ENCODE data around the gene CCDC87.
"Not testable (repeated sequence)": the region's sequence is repeated elsewhere in the genome, so short reads cannot be mapped to it uniquely, and the experiment has no call there.

The CCDC87 gene

DNA sequence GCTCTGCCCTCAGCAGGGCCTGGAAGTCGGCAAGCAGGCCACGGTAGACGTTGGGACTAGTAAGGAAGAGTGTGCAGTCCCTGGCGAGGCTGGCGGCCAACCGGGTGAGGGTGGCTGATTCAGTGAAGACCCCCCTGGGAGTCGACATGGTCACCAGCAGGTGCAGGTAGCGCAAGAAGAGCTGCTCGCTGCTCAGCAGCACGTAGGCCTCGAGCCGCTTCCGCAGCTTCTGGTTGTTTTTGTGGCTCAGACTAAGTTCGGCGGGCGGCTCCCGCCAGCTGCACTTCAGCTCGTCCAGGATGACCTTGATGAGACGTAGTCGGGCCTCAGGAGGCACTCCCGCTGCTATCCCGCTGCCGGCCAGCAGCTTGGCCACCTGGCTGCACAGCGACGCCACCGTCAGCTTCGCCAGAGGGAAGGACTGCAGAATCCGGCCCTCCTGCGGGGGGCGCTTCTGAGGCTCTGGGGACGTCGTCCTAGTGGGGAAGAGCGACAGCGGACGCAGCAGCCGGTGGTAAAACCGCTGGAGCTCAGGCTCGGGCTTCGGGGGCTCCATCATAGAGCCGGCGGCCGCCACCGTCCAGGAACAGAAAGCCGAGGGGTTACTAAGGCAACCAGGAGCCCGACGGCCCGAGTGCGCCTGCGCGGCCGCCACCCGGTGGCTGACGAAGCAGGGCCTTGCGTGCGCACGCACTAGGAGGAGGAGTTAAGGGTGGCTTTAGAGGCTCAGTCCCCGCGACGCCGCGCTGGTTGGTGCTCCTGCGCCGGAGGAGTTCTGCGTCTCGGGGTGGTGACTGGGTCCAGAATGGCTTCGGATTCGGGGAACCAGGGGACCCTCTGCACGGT, at the start of gene CCDC87, which contains the start of gene CCS:
Gene CCDC87, minus strand, starts transcription at position 607 of the 846 bp plus-strand sequence. Its CDS starts 48 bp downstream, at position 559.
Gene CCS, plus strand, starts transcription at position 729 of the 846 bp plus-strand sequence. Its CDS starts 77 bp downstream, at position 806.
- DNase-seq: peak; percentile 56 to 87

- DNase-seq: no peak
Observed at GRCh38 chr11:66641834-66642233, 49.0 kb upstream of the CCDC87 start.

DNA sequence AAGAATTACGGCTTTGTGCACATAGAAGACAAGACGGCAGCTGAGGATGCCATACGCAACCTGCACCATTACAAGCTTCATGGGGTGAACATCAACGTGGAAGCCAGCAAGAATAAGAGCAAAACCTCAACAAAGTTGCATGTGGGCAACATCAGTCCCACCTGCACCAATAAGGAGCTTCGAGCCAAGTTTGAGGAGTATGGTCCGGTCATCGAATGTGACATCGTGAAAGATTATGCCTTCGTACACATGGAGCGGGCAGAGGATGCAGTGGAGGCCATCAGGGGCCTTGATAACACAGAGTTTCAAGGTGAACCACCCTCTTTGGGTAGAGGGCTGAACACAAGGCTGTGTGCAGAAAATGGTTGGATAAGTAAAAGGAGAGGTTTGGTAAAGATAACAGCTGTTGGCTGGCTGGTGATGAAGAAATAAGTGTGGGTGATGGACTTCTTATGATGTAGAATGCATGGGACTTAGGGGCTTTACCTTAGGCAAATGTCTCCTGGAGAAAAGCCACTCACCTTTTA, 47.0 kb upstream of the CCDC87 start:
- not testable (repeated sequence) for DNase-seq

- no peak for DNase-seq
Observed at GRCh38 chr11:66639066-66639813, 46.4 kb upstream of the CCDC87 start.

- peak; percentile 96 to 98 for DNase-seq
Observed at GRCh38 chr11:66638177-66639065, 45.6 kb upstream of the CCDC87 start, which contains the start of gene RBM4. RBM4 (plus strand) TSS chr11:66638703; CDS start chr11:66639712, 1,009 bp downstream.

DNA sequence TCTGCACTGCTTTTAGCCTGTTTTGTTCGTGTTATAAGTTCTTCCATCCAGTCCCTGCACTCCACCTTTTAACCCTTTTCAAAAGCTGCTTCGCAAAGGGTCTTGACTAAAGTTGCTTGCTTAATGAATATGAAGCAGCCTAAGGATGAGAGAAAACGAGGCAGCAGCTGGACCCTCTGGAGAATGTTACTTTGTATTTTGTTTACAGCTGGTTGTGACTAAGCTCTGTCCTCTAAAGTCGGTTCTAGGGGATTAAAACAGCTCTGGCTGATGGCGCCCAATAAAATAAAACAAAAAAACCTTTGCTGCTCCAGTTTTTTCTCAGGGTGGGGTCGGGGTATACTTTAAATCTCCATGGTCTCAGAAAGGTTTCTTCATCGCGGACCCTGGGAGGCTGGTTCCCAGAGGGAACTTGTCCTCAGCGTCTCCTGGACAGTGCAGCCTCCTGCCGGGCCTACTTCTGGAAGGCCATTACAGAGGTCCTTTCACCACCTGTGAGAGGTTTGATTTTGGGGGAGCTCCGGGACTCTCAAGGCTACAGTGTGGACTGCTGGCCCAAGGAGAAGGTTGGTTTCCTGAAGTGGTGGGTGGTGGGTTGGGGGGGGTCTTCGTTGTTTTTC, 44.8 kb upstream of the CCDC87 start:
- no peak for DNase-seq

- no peak for DNase-seq
Observed at GRCh38 chr11:66636411-66636810, 43.5 kb upstream of the CCDC87 start.

- no peak for DNase-seq
Observed at GRCh38 chr11:66632952-66633351, 40.1 kb upstream of the CCDC87 start.

DNA sequence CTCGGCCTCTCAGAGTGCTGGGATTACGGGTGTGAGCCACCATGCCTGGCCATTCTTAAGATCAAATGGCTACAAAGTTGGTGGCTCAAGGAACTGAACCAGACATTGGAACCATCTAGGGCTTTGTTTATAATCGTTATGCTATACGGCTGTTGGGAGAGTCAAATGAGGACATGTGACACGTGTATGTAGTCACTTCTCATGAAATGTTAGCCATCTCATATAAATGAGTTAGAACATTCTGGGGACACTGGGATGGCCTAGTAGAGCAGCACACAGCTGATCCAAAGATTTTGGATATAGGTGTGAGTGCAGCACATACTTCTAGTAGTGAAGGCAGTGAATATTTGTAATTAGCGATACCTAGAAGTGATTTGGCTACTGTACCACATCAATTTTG, 39.0 kb upstream of the CCDC87 start:
- DNase-seq: no peak

GRCh38 chr11:66629356-66629755, 36.5 kb upstream of the CCDC87 start:
- no peak for DNase-seq

DNA sequence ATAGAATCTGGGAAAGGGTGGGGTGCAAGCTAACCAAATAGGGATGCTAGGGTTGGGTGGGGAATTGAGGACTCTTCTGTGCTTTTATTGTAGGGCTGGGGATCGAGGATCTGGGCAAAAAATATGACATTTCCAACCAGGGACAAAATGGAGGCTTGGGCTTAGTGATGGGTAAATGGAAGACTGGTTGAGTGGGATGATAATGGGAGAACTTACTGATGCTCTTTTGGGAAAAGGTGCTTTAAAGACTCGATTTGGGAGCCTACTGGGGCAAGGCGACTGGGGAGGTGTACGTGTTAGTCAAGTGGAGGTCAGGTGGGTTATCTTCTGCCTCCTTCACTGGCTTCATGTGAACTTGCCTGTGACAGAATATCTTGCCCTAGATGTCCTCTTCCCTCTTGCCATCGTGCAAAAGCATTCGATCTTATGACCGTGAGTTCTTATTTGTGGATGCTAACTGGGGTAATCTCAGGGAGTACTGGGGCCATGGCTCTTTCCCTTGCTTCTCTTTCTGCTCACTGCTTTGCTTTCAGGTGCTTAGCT, 35.3 kb upstream of the CCDC87 start:
- no peak for DNase-seq

DNA sequence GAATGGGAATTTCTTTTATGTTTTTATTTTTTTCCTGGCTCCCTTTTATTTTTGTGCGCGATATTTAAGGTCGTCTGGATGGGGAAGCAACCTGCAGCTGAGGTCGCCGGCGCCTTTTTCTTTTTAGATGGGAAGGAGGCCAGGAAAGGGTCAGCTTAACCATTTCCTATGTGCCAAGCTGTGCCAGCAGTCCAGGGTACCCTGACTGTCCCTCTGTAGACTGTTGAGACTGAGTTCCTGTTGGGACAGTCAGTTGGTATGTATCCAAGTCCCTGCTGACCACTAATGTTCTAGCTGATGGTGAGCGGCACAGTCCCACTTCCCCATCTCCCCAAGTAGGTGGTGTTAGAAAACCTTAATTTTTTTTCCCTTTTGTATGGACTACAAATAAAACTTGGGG, 34.1 kb upstream of the CCDC87 start:
- DNase-seq: no peak

GRCh38 chr11:66626382-66626781, 33.5 kb upstream of the CCDC87 start:
- DNase-seq: no peak

DNA sequence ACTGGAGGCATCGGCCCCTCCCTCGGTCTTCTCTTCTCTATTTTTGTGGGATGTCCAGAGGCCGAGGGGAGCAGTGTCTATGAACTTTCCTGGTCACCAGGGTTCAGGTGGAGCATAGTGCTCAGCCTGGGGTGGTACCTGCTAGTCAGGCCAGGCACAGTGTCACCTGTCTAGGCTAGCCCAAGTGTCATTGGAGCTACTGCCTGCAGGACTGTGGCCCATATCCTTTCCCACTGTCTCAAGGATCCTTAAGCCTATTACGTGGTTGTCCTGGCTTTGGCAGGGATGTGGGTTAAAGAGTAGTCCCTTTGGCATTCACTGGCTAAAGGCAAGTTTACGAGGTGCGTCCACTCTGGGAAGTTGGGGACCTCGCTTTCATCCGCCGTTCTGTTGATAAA, 32.9 kb upstream of the CCDC87 start:
- DNase-seq: no peak

DNA sequence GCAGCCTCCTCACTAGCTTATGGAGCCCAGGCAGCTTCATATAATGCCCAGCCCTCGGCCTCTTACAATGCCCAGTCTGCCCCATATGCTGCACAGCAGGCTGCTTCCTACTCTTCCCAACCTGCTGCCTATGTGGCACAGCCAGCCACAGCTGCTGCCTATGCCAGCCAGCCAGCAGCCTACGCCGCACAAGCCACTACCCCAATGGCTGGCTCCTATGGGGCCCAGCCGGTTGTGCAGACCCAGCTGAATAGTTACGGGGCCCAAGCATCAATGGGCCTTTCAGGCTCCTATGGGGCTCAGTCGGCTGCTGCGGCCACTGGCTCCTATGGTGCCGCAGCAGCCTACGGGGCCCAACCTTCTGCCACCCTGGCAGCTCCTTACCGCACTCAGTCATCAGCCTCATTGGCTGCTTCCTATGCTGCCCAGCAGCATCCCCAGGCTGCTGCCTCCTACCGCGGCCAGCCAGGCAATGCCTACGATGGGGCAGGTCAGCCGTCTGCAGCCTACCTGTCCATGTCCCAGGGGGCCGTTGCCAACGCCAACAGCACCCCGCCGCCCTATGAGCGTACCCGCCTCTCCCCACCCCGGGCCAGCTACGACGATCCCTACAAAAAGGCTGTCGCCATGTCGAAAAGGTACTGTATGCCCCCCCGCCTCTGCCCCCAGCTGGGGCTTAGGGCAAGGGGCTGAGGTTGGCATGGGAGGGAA, 32.3 kb upstream of the CCDC87 start:
- DNase-seq: peak in 1 of 2 experiments; percentile 14

GRCh38 chr11:66624450-66624849, 31.6 kb upstream of the CCDC87 start:
- DNase-seq: no peak

DNA sequence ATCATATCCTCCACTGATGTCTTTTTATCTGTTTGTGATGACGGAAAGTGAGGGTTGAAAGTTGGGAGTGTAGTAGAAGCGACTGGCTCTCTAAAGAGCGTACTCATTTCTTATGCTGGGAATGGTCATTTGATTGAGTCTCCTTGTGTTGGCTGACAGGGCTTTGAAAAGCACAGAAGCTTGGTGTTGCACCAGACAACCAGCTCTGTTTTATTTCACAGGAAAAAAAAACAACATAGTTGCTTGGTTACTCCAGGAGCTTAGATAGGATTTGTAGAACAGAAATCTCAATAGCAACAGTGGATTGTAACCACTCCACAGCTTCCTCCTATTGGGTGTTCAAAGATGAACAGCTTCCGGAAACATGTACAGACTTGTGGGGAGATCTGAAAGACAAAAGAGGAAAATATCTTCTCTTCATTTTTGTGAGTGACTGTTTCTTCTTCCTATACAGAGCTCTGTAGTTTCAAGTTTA, 26.3 kb upstream of the CCDC87 start:
- no peak for DNase-seq

DNA sequence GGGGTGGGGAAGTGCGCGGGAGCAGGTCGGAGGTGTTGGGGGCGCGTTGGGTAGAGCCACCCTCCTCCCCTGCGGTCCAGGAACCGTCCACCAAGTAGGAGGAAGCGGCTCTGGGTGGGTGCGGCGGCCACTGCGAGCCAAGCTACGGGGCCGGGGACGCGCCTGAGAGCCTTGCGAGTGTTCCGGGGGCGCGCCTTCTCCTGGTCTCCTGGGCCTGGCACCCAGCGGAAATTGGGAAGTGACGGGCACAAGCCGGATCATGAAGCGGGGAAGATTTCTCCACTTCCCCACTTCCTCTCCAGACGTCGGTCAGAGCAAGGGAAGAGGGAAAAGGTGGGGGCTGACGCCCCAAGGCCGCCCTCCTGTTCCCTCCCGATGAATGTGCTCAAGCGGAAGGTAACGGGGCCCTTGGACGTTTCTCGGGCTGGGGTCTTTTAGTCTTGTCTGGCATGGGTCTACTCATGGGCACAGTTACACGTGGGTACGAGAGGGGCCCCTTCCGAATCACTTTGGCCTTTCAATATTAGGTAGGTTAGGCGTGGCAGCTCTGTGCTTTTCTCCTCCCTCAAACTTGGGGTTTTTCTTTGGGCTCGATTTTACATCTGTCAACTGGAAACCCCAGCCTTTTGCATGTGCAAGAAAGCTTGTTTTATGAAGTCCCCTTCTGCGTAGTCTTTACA, 24.4 kb upstream of the CCDC87 start:
- DNase-seq: no peak

- peak; percentile 91 to 97 for DNase-seq
Observed at GRCh38 chr11:66616379-66617154, 23.7 kb upstream of the CCDC87 start, which contains the start of gene RBM14. RBM14 (plus strand) TSS chr11:66616630; CDS start chr11:66616721, 91 bp downstream.

Data from cerebellar nuclear complex (tissue), 1 donor.